Epithelial cell of proximal tubule (primary cell): Measurements from ENCODE around the gene CDH13. TPM values are rescaled to one million over a fixed set of nuclear protein-coding genes. Genes with fewer than 3 reads are reported as not detected.

Experiments used
- DNase-seq: peaks from one replicate; pipeline ENCODE4 v3.0.0-alpha.2; 2011; ENCODE audit warnings: low read depth
- H3K4me3 ChIP-seq: 2 replicates; pipeline ENCODE4 v1.5.1; 2011; ENCODE audit warnings: low read depth, mild to moderate bottlenecking, low read length
- total RNA-seq: library from RNA; depleted of rRNA; stranded (reverse); fragments of >200 nt; gene quantifications from 2 replicates; pipeline ENCODE4 v1.2.3, GENCODE V29; 2015
- TF ChIP-seq, protein P1 (sequence below): conservative IDR thresholded peaks from 2 replicates; pipeline ENCODE4 v1.5.1; 2012; ENCODE audit warnings: low read depth, mild to moderate bottlenecking, low read length

CDH13 gene
- total RNA-seq, 1 donor from 2014 or later: 85.4 TPM

DNA sequence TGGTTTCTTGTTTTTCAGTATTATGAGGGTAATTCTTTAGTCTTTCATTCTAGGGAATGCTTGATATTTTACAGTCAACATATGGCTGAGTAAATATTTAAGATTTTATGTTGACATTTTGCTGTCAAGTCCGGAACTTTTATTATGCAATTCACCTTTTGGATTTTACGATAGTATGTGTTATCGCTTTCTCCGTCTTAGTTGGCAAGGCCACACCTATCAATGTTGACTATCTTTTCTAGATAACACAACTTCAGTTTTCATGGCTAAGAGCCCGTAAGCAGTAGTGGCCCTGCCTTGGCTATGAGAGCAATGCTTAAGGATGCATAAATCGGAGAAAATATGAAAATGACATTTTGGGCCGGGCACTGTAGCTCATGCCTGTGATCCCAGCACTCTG lies 39.5 kb upstream of the CDH13 start:
- TF ChIP-seq, protein P1, sequence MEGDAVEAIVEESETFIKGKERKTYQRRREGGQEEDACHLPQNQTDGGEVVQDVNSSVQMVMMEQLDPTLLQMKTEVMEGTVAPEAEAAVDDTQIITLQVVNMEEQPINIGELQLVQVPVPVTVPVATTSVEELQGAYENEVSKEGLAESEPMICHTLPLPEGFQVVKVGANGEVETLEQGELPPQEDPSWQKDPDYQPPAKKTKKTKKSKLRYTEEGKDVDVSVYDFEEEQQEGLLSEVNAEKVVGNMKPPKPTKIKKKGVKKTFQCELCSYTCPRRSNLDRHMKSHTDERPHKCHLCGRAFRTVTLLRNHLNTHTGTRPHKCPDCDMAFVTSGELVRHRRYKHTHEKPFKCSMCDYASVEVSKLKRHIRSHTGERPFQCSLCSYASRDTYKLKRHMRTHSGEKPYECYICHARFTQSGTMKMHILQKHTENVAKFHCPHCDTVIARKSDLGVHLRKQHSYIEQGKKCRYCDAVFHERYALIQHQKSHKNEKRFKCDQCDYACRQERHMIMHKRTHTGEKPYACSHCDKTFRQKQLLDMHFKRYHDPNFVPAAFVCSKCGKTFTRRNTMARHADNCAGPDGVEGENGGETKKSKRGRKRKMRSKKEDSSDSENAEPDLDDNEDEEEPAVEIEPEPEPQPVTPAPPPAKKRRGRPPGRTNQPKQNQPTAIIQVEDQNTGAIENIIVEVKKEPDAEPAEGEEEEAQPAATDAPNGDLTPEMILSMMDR: no peak
- no peak for DNase-seq
- H3K4me3 ChIP-seq: no peak overlapping the region

DNA sequence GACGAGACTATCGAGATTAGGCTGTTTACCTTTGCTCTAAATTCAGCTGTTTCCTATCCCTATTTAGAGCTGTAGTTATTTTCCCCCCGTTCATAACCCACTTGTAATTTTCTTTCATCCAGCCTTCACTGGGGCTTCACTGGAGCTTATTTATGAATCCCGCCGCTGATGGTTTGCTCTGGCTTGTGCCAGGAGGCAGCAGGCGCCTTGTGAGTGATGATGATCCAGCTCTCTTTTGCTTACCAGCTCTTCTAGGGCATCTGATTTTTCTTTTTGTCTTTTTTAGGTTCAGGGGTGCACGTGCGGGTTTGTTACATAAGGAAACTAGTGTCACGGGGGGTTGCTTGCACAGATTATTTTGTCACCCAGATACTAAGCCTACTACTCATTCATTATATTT lies 37.4 kb upstream of the CDH13 start:
- H3K4me3 ChIP-seq: no peak overlapping the region
- TF ChIP-seq, protein P1: no peak
- no peak for DNase-seq

DNA sequence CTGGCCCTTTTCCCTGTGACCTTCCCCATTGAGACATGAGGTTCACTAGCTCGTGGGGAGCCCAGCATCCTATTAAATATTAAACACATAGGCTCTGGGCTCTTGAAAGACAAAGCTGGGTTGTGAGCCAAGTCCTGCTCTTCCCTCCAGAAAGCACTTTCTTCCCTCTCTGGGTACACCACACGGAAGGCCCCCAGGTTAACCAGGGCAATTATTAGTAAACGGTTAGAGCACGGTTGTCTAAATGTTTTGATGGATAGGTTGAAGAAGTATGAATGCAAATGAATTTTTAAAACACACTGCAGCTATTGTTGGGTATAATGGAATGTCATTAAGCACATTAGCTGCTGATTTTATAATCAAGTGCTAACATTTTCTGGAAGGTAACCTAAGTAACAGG lies 32.7 kb upstream of the CDH13 start:
- H3K4me3 ChIP-seq: no peak overlapping the region
- TF ChIP-seq, protein P1: no peak
- DNase-seq: no peak

DNA sequence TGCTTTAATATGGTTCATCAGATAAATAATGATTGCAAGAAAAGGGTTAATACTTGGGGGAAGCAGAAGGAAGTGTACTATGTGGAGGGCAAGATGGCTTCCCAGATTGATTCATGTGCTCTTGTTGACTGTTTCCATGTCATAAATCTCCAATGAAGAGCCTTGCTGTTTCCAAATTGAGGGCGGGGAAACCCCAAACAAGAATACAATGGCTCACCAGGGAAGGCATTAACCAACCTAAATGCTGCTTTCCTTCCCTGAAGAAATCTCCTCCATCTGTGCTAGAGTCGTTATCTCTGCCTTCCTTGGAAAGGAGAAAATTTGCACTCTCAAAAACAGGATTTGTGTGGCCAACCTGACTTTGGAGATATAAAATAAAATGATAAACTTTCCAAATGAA lies 28.0 kb upstream of the CDH13 start:
- DNase-seq: no peak
- TF ChIP-seq, protein P1: no peak
- H3K4me3 ChIP-seq: no peak overlapping the region

DNA sequence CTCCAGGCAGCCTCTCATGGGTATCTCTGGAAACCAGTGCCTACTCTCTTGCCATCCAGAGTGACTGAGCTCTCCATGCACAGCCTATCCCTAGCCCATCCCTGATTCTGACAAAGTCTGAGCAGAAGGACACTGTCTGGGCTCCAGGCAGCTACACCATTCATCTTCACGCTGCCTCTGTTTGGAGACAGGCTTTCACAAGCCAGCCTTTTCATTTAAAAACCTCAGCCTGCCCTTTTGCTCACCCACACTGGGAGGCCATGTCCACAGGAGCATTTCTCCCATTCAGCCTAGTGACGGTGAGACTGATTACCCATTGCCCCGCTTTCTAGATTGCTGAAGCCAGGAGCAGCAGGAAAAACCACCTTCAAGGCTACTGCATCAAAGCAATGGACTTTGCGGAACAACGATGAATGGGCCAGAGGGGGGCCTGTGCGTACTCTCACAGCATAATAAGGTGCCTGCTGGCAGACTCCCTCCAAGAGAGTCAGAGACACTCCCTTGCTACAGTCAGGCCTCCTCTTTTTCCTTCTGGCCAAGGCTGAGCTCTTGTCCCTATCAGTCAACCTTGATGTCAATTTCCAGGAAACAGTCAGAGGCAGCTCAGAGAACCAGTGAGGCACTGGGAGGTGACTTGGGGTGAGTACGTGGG lies 24.7 kb upstream of the CDH13 start:
- no peak overlapping the region for H3K4me3 ChIP-seq
- no peak for DNase-seq
- TF ChIP-seq, protein P1: no peak

DNA sequence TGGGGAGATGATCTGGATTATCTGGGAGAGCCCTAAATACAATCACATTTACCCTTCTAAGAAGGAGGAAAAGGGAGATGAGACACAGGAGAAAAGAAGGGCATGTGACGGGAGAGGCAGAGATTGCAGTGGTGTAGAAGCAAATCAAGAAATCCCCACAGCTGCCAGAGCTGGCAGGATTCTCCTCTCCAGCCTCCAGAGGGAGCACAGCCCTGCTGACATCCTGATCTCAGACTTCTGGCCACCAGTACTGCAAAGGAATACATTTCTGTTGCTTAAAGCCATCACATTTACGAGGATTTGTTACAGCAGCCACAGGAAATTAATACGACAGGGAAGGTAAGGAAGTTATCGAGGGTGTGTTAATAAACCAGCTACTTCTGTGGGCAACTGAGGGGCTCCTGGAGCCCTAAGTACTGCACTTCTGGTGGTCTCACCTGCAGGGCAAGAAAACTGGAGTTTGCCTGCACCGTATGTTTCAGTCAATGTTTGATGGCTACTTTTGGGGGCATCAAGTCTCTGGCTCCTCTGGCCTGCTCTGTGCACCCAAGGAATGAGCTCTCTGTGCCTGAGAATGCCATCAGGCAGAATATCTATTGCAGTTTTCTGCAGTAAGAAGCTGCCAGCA lies 22.9 kb upstream of the CDH13 start:
- H3K4me3 ChIP-seq: no peak overlapping the region
- DNase-seq: peak; percentile 6
- TF ChIP-seq, protein P1: peak; percentile 78

DNA sequence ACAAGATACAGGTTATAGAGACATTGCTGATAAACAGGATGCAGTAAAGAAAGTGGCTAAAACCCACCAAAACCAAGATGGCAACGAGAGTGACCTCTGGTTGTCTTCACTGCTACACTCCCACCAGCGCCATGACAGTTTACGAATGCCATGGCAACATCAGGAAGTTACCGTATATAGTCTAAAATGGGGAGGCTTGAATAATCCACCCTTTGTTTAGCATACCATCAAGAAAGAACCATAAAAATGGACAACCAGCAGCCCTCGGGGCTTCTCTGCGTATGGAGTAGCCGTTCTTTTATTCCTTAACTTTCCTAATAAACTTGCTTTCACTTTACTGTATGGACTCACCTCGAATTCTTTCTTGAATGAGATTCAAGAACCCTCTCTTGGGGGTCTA lies 21.7 kb upstream of the CDH13 start:
- no peak overlapping the region for H3K4me3 ChIP-seq
- DNase-seq: no peak
- TF ChIP-seq, protein P1: no peak
